ENCODE measurements around the gene CEP97.
"Not testable (repeated sequence)": the region's sequence is repeated elsewhere in the genome, so short reads cannot be mapped to it uniquely, and the experiment has no call there.

Gene CEP97

GRCh38 chr3:101701696-101702634 is 22.4 kb upstream of the CEP97 start:
- no peak for DNase-seq (ENCODE audit: low spot score)

- DNase-seq (ENCODE audit: low spot score): no peak
These were observed 21.7 kb upstream of the CEP97 start for GRCh38 chr3:101702726-101703125.

GRCh38 chr3:101703169-101703568 is 21.2 kb upstream of the CEP97 start:
- no peak for DNase-seq (ENCODE audit: low spot score)

GRCh38 chr3:101704639-101705038 is 19.8 kb upstream of the CEP97 start:
- DNase-seq (ENCODE audit: low spot score): not testable (repeated sequence)

- no peak for DNase-seq (ENCODE audit: low spot score)
These were observed 15.3 kb upstream of the CEP97 start for GRCh38 chr3:101709126-101709525.

GRCh38 chr3:101718455-101718854 is 6.0 kb upstream of the CEP97 start:
- no peak for DNase-seq (ENCODE audit: low spot score)

- no peak for DNase-seq (ENCODE audit: low spot score)
These were observed 4.7 kb upstream of the CEP97 start for GRCh38 chr3:101719604-101720185.

- DNase-seq (ENCODE audit: low spot score): no peak
These were observed 3.3 kb upstream of the CEP97 start for GRCh38 chr3:101720851-101721840.

GRCh38 chr3:101722394-101723173 is 1.8 kb upstream of the CEP97 start:
- DNase-seq (ENCODE audit: low spot score): peak; percentile 36

GRCh38 chr3:101725194-101725889 is 928 bp downstream of the CEP97 start:
- DNase-seq (ENCODE audit: low spot score): no peak

- DNase-seq (ENCODE audit: low spot score): no peak
These were observed 1.5 kb downstream of the CEP97 start for GRCh38 chr3:101725890-101726275.

- no peak for DNase-seq (ENCODE audit: low spot score)
These were observed 5.2 kb downstream of the CEP97 start for GRCh38 chr3:101729586-101729985.

GRCh38 chr3:101730839-101731238 is 6.4 kb downstream of the CEP97 start:
- no peak for DNase-seq (ENCODE audit: low spot score)

GRCh38 chr3:101732240-101732641 is 7.8 kb downstream of the CEP97 start:
- no peak for DNase-seq (ENCODE audit: low spot score)

GRCh38 chr3:101735833-101736232 is 11.4 kb downstream of the CEP97 start:
- DNase-seq (ENCODE audit: low spot score): no peak

GRCh38 chr3:101741914-101742313 is 17.5 kb downstream of the CEP97 start:
- DNase-seq (ENCODE audit: low spot score): not testable (repeated sequence)

GRCh38 chr3:101744811-101745210 is 20.4 kb downstream of the CEP97 start:
- DNase-seq (ENCODE audit: low spot score): no peak

GRCh38 chr3:101745934-101746333 is 21.5 kb downstream of the CEP97 start:
- not testable (repeated sequence) for DNase-seq (ENCODE audit: low spot score)

- DNase-seq (ENCODE audit: low spot score): peak; percentile 2
These were observed 29.1 kb downstream of the CEP97 start for GRCh38 chr3:101753386-101754113.

GRCh38 chr3:101758224-101758623 is 33.8 kb downstream of the CEP97 start:
- no peak for DNase-seq (ENCODE audit: low spot score)

Measured in activated CD4-positive, alpha-beta T cell treated with anti-CD3 and anti-CD28 coated beads, Interleukin-2, Interleukin-4, amounts not matched to agents 100 ng/mL and 50 ng/mL, durations not matched to agents 16 hours and 8 hours (primary cell).